Adrenal gland (tissue), 5 donors: ENCODE measurements around the gene FAM8A1.

Experiments used
- CTCF ChIP-seq, 6 experiments: fragments of 450-650 bp in 4 of 6; fragments of 200-600 bp in 2 of 6; sonication (generic) in 1 of 6; IDR thresholded peaks; 1 replicate in 5 of 6; 2 replicates in 1 of 6; pipeline versions ENCODE4 v1.5.1 to v1.8.0; 2016 to 2021; ENCODE audit warnings: antibody characterized with exemption in 6 of 6, mild to moderate bottlenecking in 2 of 6, moderate library complexity in 1 of 6
- POLR2A ChIP-seq, 2 donors: fragments of 450-650 bp; IDR thresholded peaks; one replicate each; pipeline ENCODE4 v1.6.1; 2017; ENCODE audit warnings: antibody characterized with exemption in 2 of 2, mild to moderate bottlenecking in 2 of 2, moderate library complexity in 1 of 2
- donor health status: DM: no; HTN: no; CAD: no.

GRCh38 chr6:17585766-17586490 lies 14.2 kb upstream of the FAM8A1 start:
- TF ChIP-seq CTCF (IDR thresholded peaks at IDR 0.05) (peak in 2 of 6 experiments; percentile 12 to 13), POLR2A (IDR thresholded peaks at IDR 0.05) (no peak)
